PFSK-1 (cell line): ENCODE data around the gene CFD.

Experiments used
- FOXP2 ChIP-seq: optimal IDR thresholded peaks from 2 replicates; pipeline ENCODE3; 2011; ENCODE audit warnings: borderline replicate concordance, control low read depth, inconsistent platforms; ENCODE audit not compliant: insufficient read depth; ENCODE audit errors: extremely low read length, extremely low read depth
- POLR2AphosphoS5 ChIP-seq: IDR thresholded peaks from 2 replicates; pipeline ENCODE4 v1.6.1; 2012; ENCODE audit warnings: low read depth, mild to moderate bottlenecking, control low read depth, low read length, moderate library complexity
- REST ChIP-seq, 2 experiments: IDR thresholded peaks; 2 replicates each; pipeline versions ENCODE4 v1.6.1 to v1.8.0; 2011 to 2012; ENCODE audit warnings: low read depth in 2 of 2, low read length in 2 of 2, control low read depth in 1 of 2, inconsistent platforms in 1 of 2, mild to moderate bottlenecking in 1 of 2, moderate library complexity in 1 of 2; ENCODE audit not compliant: insufficient read depth in 1 of 2
- SIN3A ChIP-seq: IDR thresholded peaks from 2 replicates; pipeline ENCODE4 v1.6.1; 2012; ENCODE audit warnings: mild to moderate bottlenecking, low read length, moderate library complexity, borderline replicate concordance; ENCODE audit not compliant: insufficient read depth
- TAF1 ChIP-seq: IDR thresholded peaks from 2 replicates; pipeline ENCODE4 v1.6.1; 2012; ENCODE audit warnings: low read length, control low read depth, borderline replicate concordance; ENCODE audit not compliant: insufficient read depth

GRCh38 chr19:823565-824121, 35.8 kb upstream of the CFD start:
- TF ChIP-seq SIN3A (no peak), REST (IDR thresholded peaks at IDR 0.05; ENCODE audit: insufficient read depth in 1 of 2, low read depth in 2 of 2, low read length in 2 of 2) (no peak), FOXP2 (no peak), TAF1 (no peak), POLR2AphosphoS5 (no peak)
